Body of pancreas (tissue), 4 donors: ENCODE data around the gene TRMT6.

Experiments
- CTCF ChIP-seq, 7 experiments: fragments of 450-650 bp in 4 of 7; fragments of 200-600 bp in 3 of 7; sonication (generic) in 3 of 7; IDR thresholded peaks; one replicate each; pipeline ENCODE4 v1.5.1; 2016 to 2019; ENCODE audit warnings: antibody characterized with exemption in 7 of 7
- POLR2A ChIP-seq, 3 donors: fragments of 450-650 bp; IDR thresholded peaks; one replicate each; pipeline ENCODE4 v1.6.1; 2016; ENCODE audit warnings: antibody characterized with exemption in 3 of 3, mild to moderate bottlenecking in 2 of 3

GRCh38 chr20:5967469-5967868 lies 17.1 kb upstream of the TRMT6 start:
- TF ChIP-seq CTCF (IDR thresholded peaks at IDR 0.05) (no peak), POLR2A (IDR thresholded peaks at IDR 0.05) (no peak)
